ENCODE results near the gene ARMH3.

GRCh38 chr10:102102421-102102820, 46.4 kb upstream of the ARMH3 start:
- TF ChIP-seq CTCF (conservative IDR thresholded peaks at IDR 0.05) (no peak), ZFX (IDR thresholded peaks at IDR 0.05) (no peak)

Measured in C4-2B (cell line).